ENCODE results near the gene DAAM2.

Gene DAAM2

DNA sequence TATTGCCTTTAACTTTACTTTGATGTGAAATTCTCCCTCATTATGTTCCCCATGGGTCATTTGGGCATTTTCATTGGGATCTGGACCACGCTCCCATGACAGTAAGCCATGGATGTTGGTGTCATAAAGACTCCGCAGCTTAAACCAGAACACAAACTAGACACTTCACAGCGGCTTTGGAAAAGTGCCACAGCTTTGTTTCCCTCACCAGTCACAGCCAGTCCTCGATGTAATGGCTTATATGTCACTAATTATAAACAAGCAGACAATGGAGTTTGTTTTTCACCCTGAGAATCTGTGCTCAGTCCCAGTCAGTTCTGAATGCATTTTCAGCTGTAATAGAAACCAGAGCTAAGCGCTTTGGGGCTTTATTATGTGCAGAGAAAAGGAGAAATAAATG lies 23.2 kb upstream of the DAAM2 start:
- TF ChIP-seq POLR2A (IDR thresholded peaks at IDR 0.05; ENCODE audit: low read depth, low read length) (no peak), POLR2AphosphoS5 (IDR thresholded peaks at IDR 0.05; ENCODE audit: low read depth, low read length) (no peak), TAF1 (IDR thresholded peaks at IDR 0.05; ENCODE audit: borderline replicate concordance, low read depth, low read length) (no peak)
- DNase-seq (ENCODE audit: insufficient read length) (no peak), FAIRE-seq (no peak)

DNA sequence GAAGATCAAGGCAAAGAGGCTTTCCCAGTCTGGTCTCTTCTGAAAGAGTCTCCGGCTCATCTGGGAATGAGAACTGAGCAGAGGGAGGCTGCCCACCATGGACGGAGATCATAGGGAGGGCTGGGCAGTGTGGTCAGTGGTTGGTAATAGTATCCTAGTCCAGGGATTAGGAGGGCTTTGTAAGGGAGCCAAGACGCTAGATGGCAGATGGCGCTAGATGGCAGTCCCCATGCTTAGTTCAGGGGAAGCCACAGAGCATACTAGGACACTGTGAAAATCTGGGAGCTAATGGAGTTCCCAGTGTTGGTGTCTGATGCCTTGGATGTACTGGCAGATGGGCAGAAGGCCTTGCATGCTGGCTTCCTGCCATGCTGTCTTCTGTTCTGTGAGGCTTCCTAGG lies 21.7 kb upstream of the DAAM2 start:
- no peak for FAIRE-seq
- TF ChIP-seq TAF1 (IDR thresholded peaks at IDR 0.05; ENCODE audit: borderline replicate concordance, low read depth, low read length) (no peak), POLR2AphosphoS5 (IDR thresholded peaks at IDR 0.05; ENCODE audit: low read depth, low read length) (no peak), POLR2A (IDR thresholded peaks at IDR 0.05; ENCODE audit: low read depth, low read length) (no peak)
- DNase-seq (ENCODE audit: insufficient read length): no peak

DNA sequence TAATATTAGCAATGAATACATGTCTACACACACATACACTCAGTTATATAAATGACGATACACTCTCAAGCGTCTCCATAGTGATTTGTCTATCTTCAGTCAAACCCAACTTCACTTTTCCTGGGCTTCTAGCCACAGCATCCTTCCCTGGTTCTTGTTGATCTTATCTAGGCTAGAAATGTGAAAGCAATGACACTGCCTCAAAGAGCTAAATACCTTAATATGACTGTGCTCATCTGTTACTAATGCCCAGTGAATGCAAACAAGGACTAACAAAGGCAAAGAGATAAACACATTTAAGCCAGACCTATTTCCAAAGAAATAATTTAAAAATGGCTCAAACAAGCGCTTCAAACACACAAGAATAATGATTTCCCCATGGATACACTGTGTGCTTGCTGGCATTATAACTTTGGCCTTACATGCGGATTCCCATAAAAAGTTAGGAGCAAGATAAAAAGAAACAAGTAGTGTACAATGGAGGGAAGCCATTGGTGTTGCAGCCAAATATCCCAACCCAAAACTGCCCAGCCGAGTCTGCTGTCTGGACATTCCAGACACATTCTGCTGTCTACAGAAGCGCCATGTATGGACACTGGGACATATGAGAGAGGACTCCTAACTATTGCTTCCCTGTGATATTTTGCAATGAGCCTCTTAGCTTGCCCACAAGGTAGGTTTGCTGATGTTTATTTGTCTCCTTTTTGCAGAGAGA lies 19.5 kb upstream of the DAAM2 start:
- no peak for TF ChIP-seq POLR2AphosphoS5 (IDR thresholded peaks at IDR 0.05; ENCODE audit: low read depth, low read length)
- TF ChIP-seq TAF1 (IDR thresholded peaks at IDR 0.05; ENCODE audit: borderline replicate concordance, low read depth, low read length): no peak
- no peak for TF ChIP-seq POLR2A (IDR thresholded peaks at IDR 0.05; ENCODE audit: low read depth, low read length)
- FAIRE-seq: no peak
- no peak for DNase-seq (ENCODE audit: insufficient read length)

DNA sequence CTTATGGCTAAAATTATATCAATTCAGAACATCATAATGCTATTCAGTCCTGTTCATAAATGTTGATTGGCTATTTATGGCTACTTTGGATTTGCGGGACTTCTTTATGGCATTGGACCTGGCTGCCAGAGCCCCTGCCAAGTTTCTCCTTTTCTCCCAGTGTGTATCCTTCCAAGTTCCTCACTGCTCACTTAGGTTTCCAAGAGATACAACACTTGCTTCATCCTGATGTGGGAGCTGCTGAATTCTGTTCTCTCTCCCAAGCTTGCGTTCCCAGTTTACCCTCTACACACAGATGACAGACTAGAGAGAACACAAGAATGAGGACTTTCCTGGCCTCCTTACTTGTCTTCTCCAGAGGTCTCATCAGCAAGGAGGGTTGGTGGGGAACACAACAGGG lies 18.4 kb upstream of the DAAM2 start:
- FAIRE-seq (no peak), DNase-seq (ENCODE audit: insufficient read length) (no peak)
- no peak for TF ChIP-seq POLR2A (IDR thresholded peaks at IDR 0.05; ENCODE audit: low read depth, low read length)
- no peak for TF ChIP-seq POLR2AphosphoS5 (IDR thresholded peaks at IDR 0.05; ENCODE audit: low read depth, low read length)
- TF ChIP-seq TAF1 (IDR thresholded peaks at IDR 0.05; ENCODE audit: borderline replicate concordance, low read depth, low read length): no peak

DNA sequence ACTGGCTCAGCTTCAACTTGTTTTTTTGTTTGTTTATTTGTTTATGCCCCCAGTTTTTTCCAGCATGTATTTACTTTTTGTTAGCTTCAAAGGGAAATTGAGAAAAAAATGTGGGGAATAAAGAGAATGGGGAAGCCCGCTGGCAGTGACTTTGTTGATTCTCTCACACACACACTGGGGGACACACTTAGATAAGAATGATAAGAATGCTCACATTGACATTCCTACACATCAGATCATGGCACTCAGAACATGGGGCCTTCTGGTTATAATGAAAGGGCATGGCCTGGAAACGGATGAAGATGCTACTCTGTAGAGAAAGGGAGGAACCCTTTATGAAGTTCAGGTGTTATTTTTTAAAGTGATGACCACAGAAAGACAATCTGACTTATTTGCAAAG lies 15.6 kb upstream of the DAAM2 start:
- TF ChIP-seq POLR2AphosphoS5 (IDR thresholded peaks at IDR 0.05; ENCODE audit: low read depth, low read length): no peak
- no peak for FAIRE-seq
- no peak for DNase-seq (ENCODE audit: insufficient read length)

DNA sequence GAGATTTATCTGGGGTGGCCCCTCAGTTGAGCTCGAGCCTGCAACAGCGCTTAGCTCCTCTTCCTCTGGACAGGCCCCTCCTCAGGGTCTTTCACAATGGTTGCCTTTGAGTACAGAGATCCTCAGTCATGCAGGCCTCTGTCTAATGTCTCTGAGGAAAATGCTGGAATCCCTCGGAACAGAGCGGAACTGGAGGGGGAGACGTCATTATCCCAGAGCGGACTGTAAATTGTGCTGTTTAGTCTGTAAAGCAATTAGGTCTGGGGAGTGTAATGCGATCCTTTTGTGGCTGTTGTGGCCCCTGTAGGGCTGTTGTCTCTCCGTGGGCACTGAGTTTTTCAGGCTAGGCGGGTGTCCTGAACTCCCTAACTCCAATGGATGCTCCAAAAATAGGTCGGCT lies 15.0 kb upstream of the DAAM2 start:
- DNase-seq (ENCODE audit: insufficient read length): no peak
- no peak for FAIRE-seq
- TF ChIP-seq POLR2A (IDR thresholded peaks at IDR 0.05; ENCODE audit: low read depth, low read length): no peak
- no peak for TF ChIP-seq POLR2AphosphoS5 (IDR thresholded peaks at IDR 0.05; ENCODE audit: low read depth, low read length)
- TF ChIP-seq TAF1 (IDR thresholded peaks at IDR 0.05; ENCODE audit: borderline replicate concordance, low read depth, low read length): no peak

DNA sequence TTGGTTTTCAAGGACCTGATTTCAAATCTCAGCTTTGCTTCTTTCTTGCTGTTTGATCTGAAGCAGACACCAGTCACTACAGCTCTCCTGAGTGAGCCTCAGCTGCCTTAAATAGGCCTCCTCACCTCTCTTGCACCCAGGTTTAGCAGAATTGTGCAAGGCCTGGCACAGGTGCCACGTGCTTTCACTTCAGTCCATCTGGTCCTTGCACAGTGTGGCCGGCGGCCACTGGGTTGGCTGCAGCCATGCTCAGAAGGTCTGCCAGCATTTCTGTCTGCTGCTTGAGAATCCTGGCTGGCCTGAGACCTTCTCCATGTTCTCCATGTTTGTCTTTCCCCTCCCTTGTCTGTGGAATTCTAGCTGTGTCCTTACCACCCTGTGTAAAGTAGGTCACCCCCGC lies 14.5 kb upstream of the DAAM2 start:
- no peak for DNase-seq (ENCODE audit: insufficient read length)
- TF ChIP-seq POLR2A (IDR thresholded peaks at IDR 0.05; ENCODE audit: low read depth, low read length): no peak
- TF ChIP-seq POLR2AphosphoS5 (IDR thresholded peaks at IDR 0.05; ENCODE audit: low read depth, low read length): no peak
- no peak for TF ChIP-seq TAF1 (IDR thresholded peaks at IDR 0.05; ENCODE audit: borderline replicate concordance, low read depth, low read length)
- no peak for FAIRE-seq

DNA sequence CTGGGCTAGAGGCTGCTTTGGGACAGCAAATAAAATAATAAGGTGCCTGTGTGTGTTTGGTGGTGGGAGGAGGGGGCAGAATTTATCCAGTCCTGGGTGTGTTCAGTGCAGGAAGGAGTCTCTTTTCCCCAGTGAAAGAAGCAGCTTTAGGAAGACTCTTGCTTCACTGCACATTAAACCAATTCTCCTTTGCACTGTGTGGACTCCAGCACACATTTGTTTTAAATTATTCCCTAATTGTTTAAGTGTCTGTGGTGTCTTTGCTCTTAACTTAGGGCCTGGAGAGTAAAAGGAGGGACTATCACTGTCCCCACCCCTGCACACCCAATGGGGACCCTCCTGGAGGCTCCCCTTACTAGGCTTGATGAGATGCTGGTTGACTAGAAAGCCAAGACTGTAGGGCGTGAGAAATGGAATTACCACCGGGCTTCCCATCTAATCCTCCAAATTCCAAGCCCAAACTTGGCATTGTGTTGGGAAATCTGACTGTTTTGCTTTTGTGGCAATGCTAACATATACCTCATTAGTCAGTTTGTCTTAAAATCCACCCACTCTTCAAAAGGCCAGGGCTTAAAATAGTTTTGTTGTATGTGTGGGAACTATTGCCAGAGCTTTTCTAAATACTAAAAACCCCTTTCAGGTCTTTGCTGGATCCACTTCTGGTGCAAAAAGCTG lies 13.5 kb upstream of the DAAM2 start:
- no peak for FAIRE-seq
- no peak for DNase-seq (ENCODE audit: insufficient read length)
- no peak for TF ChIP-seq TAF1 (IDR thresholded peaks at IDR 0.05; ENCODE audit: borderline replicate concordance, low read depth, low read length)

DNA sequence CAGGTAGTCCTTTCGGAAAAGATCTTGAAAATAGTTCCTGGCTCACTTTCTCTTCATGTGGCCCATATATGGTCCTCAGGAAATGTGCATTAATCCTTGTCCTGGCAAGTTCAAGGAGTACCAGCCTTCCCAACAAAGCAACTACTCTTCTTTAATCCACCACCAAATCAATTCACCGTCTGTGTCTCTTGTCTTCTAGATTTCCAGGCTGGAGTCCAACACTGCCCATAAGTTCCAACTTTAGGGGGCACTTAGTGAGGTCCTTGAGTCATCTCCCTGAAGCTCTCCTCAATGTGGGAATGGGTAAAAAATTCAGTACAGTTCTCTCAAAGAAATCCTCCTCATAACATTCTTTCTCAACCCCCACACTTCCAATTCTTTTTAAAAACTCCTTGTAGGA lies 6.9 kb upstream of the DAAM2 start:
- no peak for FAIRE-seq

DNA sequence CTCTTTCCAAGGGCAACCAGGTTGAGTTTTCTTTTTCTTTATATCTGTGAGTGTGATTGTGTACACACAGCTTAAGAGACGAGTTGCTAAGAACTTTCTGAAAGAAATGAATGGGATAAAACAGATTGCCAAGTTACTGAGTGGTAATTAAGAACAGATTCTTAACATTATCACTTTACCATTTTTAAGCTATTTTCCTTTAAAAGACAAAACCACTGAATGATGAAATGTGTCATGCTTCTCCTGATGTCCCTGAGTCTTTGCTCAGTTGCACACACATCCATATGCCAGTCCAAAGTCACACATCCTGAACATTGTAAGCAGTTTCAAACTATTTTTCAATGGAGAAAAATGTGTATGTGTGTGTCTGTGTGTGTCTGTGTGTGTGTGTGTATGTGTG lies 5.5 kb upstream of the DAAM2 start:
- TF ChIP-seq POLR2A (IDR thresholded peaks at IDR 0.05; ENCODE audit: low read depth, low read length) (no peak), POLR2AphosphoS5 (IDR thresholded peaks at IDR 0.05; ENCODE audit: low read depth, low read length) (no peak), TAF1 (IDR thresholded peaks at IDR 0.05; ENCODE audit: borderline replicate concordance, low read depth, low read length) (no peak)
- no peak for DNase-seq (ENCODE audit: insufficient read length)
- FAIRE-seq: no peak

More for the DNA sequence above, 6.9 kb upstream of the DAAM2 start:
- TF ChIP-seq TAF1 (IDR thresholded peaks at IDR 0.05; ENCODE audit: borderline replicate concordance, low read depth, low read length) (no peak), POLR2AphosphoS5 (IDR thresholded peaks at IDR 0.05; ENCODE audit: low read depth, low read length) (no peak), POLR2A (IDR thresholded peaks at IDR 0.05; ENCODE audit: low read depth, low read length) (no peak)
- no peak for DNase-seq (ENCODE audit: insufficient read length)

DNA sequence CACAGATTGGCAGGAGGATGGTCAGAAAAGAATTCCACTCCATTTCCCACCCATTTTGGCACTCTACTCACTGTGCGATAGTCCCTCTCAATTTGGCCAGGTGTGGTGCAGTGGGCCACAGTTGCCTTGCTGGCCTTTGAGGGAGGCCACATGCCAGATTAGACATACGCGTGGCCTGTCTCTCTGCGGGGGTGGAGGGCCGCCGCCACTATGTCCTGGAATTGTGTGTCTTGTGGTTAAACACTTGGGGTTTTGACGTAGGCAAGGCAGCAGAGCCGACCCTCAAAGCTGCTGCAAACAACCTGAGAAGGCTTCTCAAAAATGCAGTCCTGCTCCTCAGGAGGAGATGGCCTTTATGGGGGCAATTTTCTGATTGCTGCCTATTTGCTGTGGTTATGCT lies 4.9 kb upstream of the DAAM2 start:
- DNase-seq (ENCODE audit: insufficient read length) (no peak), FAIRE-seq (no peak)

DNA sequence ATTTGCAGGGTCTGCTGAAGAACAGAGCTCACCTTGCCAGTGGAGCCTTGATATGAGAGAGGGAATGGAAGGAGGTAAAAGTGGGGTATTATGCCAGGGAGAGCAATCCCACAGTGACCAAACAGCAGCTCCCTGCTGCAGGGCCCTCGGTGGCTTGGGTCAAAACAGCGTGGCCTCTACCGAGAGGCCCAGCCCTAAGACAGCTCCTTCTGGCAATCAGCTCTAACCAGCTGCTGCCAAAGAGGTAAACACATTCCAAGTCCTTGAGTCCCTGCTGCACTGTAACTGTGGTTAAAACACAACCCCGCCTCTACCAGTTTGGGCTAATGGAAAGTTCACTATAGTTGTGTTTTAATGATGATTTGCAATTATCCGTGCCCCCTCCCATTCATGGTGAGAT lies 1.4 kb upstream of the DAAM2 start:
- FAIRE-seq (no peak), DNase-seq (ENCODE audit: insufficient read length) (no peak)
- TF ChIP-seq POLR2AphosphoS5 (IDR thresholded peaks at IDR 0.05; ENCODE audit: low read depth, low read length): no peak
- TF ChIP-seq POLR2A (IDR thresholded peaks at IDR 0.05; ENCODE audit: low read depth, low read length): no peak
- no peak for TF ChIP-seq TAF1 (IDR thresholded peaks at IDR 0.05; ENCODE audit: borderline replicate concordance, low read depth, low read length)

More for the DNA sequence above, 4.9 kb upstream of the DAAM2 start:
- TF ChIP-seq POLR2A (IDR thresholded peaks at IDR 0.05; ENCODE audit: low read depth, low read length): no peak
- TF ChIP-seq POLR2AphosphoS5 (IDR thresholded peaks at IDR 0.05; ENCODE audit: low read depth, low read length): no peak
- TF ChIP-seq TAF1 (IDR thresholded peaks at IDR 0.05; ENCODE audit: borderline replicate concordance, low read depth, low read length): no peak
